Measurements from ENCODE around the gene AGR3.

The AGR3 gene

GRCh38 chr7:16847381-16847860, 34.4 kb downstream of the AGR3 start:
- Histone ChIP-seq H3K9me3 (ENCODE audit: severe bottlenecking) (no peaks in the 10 kb centered on the region), H3K4me1 (ENCODE audit: insufficient read depth, poor library complexity, severe bottlenecking) (peaks cover 20% of the 10 kb centered on the region), H3K4me3 (ENCODE audit: severe bottlenecking) (no peak overlapping the region), H3K27ac (ENCODE audit: poor library complexity, severe bottlenecking) (peak overlapping the region; percentile 64), H3K36me3 (ENCODE audit: low read depth) (no peaks in the 10 kb centered on the region), H3K27me3 (ENCODE audit: insufficient read depth, poor library complexity, severe bottlenecking) (no peaks in the 10 kb centered on the region)
- ATAC-seq (ENCODE audit: low read depth) (peak; percentile 99), DNase-seq (ENCODE audit: low spot score) (no peak)
- TF ChIP-seq, protein P1, sequence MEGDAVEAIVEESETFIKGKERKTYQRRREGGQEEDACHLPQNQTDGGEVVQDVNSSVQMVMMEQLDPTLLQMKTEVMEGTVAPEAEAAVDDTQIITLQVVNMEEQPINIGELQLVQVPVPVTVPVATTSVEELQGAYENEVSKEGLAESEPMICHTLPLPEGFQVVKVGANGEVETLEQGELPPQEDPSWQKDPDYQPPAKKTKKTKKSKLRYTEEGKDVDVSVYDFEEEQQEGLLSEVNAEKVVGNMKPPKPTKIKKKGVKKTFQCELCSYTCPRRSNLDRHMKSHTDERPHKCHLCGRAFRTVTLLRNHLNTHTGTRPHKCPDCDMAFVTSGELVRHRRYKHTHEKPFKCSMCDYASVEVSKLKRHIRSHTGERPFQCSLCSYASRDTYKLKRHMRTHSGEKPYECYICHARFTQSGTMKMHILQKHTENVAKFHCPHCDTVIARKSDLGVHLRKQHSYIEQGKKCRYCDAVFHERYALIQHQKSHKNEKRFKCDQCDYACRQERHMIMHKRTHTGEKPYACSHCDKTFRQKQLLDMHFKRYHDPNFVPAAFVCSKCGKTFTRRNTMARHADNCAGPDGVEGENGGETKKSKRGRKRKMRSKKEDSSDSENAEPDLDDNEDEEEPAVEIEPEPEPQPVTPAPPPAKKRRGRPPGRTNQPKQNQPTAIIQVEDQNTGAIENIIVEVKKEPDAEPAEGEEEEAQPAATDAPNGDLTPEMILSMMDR (IDR thresholded peaks at IDR 0.05; ENCODE audit: poor library complexity, severe bottlenecking), result no peak

GRCh38 chr7:16846601-16847165, 35.1 kb downstream of the AGR3 start:
- ATAC-seq (ENCODE audit: low read depth) (peak; percentile 49; the same call in 2 of the 3 replicates), DNase-seq (ENCODE audit: low spot score) (no peak)
- Histone ChIP-seq H3K9me3 (ENCODE audit: severe bottlenecking) (no peaks in the 10 kb centered on the region), H3K36me3 (ENCODE audit: low read depth) (no peaks in the 10 kb centered on the region), H3K27ac (ENCODE audit: poor library complexity, severe bottlenecking) (peak overlapping the region; percentile 64), H3K4me3 (ENCODE audit: severe bottlenecking) (no peak overlapping the region), H3K27me3 (ENCODE audit: insufficient read depth, poor library complexity, severe bottlenecking) (no peaks in the 10 kb centered on the region), H3K4me1 (ENCODE audit: insufficient read depth, poor library complexity, severe bottlenecking) (peaks cover 20% of the 10 kb centered on the region)
- TF ChIP-seq, protein P1 (IDR thresholded peaks at IDR 0.05; ENCODE audit: poor library complexity, severe bottlenecking), result no peak

GRCh38 chr7:16845746-16846145, 36.0 kb downstream of the AGR3 start:
- Histone ChIP-seq H3K9me3 (ENCODE audit: severe bottlenecking) (no peaks in the 10 kb centered on the region), H3K36me3 (ENCODE audit: low read depth) (no peaks in the 10 kb centered on the region), H3K27ac (ENCODE audit: poor library complexity, severe bottlenecking) (peak overlapping the region; percentile 64), H3K4me3 (ENCODE audit: severe bottlenecking) (no peak overlapping the region), H3K27me3 (ENCODE audit: insufficient read depth, poor library complexity, severe bottlenecking) (no peaks in the 10 kb centered on the region), H3K4me1 (ENCODE audit: insufficient read depth, poor library complexity, severe bottlenecking) (peaks cover 20% of the 10 kb centered on the region)
- DNase-seq (ENCODE audit: low spot score) (no peak), ATAC-seq (ENCODE audit: low read depth) (no peak)
- TF ChIP-seq, protein P1 (IDR thresholded peaks at IDR 0.05; ENCODE audit: poor library complexity, severe bottlenecking), result no peak

- H3K4me1 ChIP-seq (ENCODE audit: insufficient read depth, poor library complexity, severe bottlenecking), result peaks cover 9% of the 10 kb centered on the region
- no peak overlapping the region for H3K27ac ChIP-seq (ENCODE audit: poor library complexity, severe bottlenecking)
- no peaks in the 10 kb centered on the region for H3K36me3 ChIP-seq (ENCODE audit: low read depth)
- no peak overlapping the region for H3K4me3 ChIP-seq (ENCODE audit: severe bottlenecking)
- H3K27me3 ChIP-seq (ENCODE audit: insufficient read depth, poor library complexity, severe bottlenecking), result no peaks in the 10 kb centered on the region
- ATAC-seq (ENCODE audit: low read depth) (no peak), DNase-seq (ENCODE audit: low spot score) (no peak)
- H3K9me3 ChIP-seq (ENCODE audit: severe bottlenecking), result no peaks in the 10 kb centered on the region
- TF ChIP-seq, protein P1 (IDR thresholded peaks at IDR 0.05; ENCODE audit: poor library complexity, severe bottlenecking), result no peak
These were observed 40.1 kb downstream of the AGR3 start for GRCh38 chr7:16841681-16842080.

DNA sequence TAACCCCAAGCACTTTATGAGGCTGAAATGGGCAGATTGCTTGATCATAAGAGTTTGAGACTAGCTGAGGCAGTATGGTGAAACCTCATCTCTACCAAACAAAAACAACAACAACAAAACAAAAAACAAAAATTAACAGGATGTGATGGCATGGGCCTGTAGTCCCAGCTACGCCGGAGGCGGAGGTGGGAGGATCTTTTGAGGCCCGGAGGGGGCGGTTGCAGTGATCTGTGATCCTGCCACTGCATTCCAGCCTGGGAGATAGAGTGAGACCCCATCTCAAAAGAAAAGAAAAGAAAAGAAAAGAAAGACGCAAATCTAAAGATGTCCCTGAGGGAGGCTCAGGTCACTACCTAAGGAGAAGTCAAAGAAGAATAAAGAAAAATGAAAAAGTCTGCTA, 41.7 kb downstream of the AGR3 start:
- Histone ChIP-seq H3K27me3 (ENCODE audit: insufficient read depth, poor library complexity, severe bottlenecking) (no peaks in the 10 kb centered on the region), H3K36me3 (ENCODE audit: low read depth) (no peaks in the 10 kb centered on the region), H3K4me3 (ENCODE audit: severe bottlenecking) (no peak overlapping the region), H3K9me3 (ENCODE audit: severe bottlenecking) (no peaks in the 10 kb centered on the region), H3K27ac (ENCODE audit: poor library complexity, severe bottlenecking) (no peak overlapping the region), H3K4me1 (ENCODE audit: insufficient read depth, poor library complexity, severe bottlenecking) (no peaks in the 10 kb centered on the region)
- ATAC-seq (ENCODE audit: low read depth), result no peak
- TF ChIP-seq, protein P1 (IDR thresholded peaks at IDR 0.05; ENCODE audit: poor library complexity, severe bottlenecking), result no peak
- no peak for DNase-seq (ENCODE audit: low spot score)

Data from RWPE2 (cell line).